ENCODE results near the gene DPYD.

DPYD gene

DNA sequence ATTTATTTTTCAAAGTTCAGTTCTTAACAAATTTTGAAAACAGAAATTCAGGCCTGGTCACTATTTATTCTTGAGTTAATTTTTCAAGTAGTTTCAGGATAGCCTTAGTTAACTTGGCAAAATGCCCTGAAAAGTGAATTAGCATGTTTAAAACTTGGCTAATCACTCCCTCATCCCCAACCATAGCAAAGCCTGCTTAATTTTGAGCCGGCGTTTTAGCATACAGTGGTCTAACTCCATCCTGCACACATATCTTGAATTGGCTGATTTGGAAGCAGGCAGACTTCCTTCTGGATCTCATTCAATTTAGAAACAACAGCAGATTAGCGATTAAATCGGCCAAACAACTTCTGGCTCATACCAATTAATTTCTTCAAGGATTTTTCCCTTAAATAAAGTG, 760.0 kb downstream of the DPYD start:
- TF ChIP-seq, protein P1, sequence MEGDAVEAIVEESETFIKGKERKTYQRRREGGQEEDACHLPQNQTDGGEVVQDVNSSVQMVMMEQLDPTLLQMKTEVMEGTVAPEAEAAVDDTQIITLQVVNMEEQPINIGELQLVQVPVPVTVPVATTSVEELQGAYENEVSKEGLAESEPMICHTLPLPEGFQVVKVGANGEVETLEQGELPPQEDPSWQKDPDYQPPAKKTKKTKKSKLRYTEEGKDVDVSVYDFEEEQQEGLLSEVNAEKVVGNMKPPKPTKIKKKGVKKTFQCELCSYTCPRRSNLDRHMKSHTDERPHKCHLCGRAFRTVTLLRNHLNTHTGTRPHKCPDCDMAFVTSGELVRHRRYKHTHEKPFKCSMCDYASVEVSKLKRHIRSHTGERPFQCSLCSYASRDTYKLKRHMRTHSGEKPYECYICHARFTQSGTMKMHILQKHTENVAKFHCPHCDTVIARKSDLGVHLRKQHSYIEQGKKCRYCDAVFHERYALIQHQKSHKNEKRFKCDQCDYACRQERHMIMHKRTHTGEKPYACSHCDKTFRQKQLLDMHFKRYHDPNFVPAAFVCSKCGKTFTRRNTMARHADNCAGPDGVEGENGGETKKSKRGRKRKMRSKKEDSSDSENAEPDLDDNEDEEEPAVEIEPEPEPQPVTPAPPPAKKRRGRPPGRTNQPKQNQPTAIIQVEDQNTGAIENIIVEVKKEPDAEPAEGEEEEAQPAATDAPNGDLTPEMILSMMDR (IDR thresholded peaks at IDR 0.05; ENCODE audit: insufficient read depth, missing control alignments): no peak
- peak; percentile 80 for FAIRE-seq
- DNase-seq (ENCODE audit: insufficient read length, low spot score): no peak

- TF ChIP-seq, protein P1 (IDR thresholded peaks at IDR 0.05; ENCODE audit: insufficient read depth, missing control alignments): no peak
- DNase-seq (ENCODE audit: insufficient read length, low spot score): no peak
- no peak for FAIRE-seq
These were observed 761.5 kb downstream of the DPYD start for GRCh38 chr1:97159342-97159741.

- FAIRE-seq: no peak
These were observed 762.1 kb downstream of the DPYD start for GRCh38 chr1:97158691-97159096.

DNA sequence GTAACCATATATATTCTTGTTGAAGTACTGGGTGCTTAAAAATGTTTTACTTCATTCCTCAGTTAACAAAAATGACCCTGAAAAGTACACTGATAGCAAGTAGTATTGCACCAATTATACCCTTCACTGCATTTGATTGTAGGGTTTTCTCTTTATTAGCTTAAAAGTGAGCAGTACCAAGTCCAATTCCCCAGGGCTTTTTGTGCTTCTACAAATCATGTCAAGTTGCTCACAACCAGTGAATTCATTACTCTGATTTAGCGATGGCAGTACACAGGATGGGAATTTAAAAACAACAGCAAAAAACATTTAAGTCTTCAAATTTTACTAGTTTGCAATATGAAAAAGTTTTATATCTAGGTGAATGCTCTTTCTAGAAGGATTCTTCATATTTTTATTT, 762.8 kb downstream of the DPYD start:
- DNase-seq (ENCODE audit: insufficient read length, low spot score) (no peak), FAIRE-seq (no peak)
- TF ChIP-seq, protein P1 (IDR thresholded peaks at IDR 0.05; ENCODE audit: insufficient read depth, missing control alignments): no peak

More at GRCh38 chr1:97158691-97159096, 762.1 kb downstream of the DPYD start:
- no peak for DNase-seq (ENCODE audit: insufficient read length, low spot score)
- TF ChIP-seq, protein P1 (IDR thresholded peaks at IDR 0.05; ENCODE audit: insufficient read depth, missing control alignments): no peak

- no peak for FAIRE-seq
- DNase-seq (ENCODE audit: insufficient read length, low spot score): no peak
- TF ChIP-seq, protein P1 (IDR thresholded peaks at IDR 0.05; ENCODE audit: insufficient read depth, missing control alignments): no peak
These were observed 769.2 kb downstream of the DPYD start for GRCh38 chr1:97151651-97152050.

DNA sequence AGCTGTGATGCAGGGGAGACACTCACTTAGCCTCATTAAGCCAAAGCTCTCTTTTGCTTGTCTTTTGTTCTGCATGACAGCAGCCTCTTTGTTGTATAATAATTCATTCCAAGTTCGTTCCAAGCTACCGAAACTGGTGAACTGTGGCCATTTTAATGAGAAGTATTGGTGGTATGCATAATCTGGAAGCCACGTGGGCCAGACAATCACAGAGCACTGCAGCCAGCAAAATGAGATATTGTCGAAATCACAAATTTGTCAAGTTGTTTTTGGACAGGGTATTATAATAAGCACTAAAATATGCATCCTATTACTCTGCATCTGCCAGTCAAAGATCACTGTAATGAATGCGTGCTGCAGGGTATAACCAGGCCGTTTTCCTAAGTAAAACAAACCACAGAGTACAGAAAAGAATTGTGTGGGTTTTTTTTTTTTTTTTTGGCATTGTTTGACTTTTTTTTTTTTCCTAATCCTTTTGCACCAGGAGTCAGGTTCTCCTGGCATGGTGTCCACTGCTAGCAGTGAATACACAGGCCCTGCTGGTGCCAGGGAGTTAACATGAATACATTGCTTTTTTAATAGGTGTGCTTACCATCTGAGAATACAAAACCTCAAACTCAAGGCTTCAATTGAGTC, 775.4 kb downstream of the DPYD start:
- FAIRE-seq: no peak
- TF ChIP-seq, protein P1 (IDR thresholded peaks at IDR 0.05; ENCODE audit: insufficient read depth, missing control alignments): no peak
- no peak for DNase-seq (ENCODE audit: insufficient read length, low spot score)

- DNase-seq (ENCODE audit: insufficient read length, low spot score): no peak
- TF ChIP-seq, protein P1 (IDR thresholded peaks at IDR 0.05; ENCODE audit: insufficient read depth, missing control alignments): no peak
- FAIRE-seq: no peak
These were observed 776.3 kb downstream of the DPYD start for GRCh38 chr1:97144527-97144926.
